ENCODE results near the gene PNLIPRP1. TPM values are rescaled to one million over a fixed set of nuclear protein-coding genes. Genes with fewer than 3 reads are reported as not detected.

Gene PNLIPRP1
- polyA plus RNA-seq, 1 donor (not counting 4 experiments of a cell fraction or from before 2014, with no cell fraction given), result not detected

DNA sequence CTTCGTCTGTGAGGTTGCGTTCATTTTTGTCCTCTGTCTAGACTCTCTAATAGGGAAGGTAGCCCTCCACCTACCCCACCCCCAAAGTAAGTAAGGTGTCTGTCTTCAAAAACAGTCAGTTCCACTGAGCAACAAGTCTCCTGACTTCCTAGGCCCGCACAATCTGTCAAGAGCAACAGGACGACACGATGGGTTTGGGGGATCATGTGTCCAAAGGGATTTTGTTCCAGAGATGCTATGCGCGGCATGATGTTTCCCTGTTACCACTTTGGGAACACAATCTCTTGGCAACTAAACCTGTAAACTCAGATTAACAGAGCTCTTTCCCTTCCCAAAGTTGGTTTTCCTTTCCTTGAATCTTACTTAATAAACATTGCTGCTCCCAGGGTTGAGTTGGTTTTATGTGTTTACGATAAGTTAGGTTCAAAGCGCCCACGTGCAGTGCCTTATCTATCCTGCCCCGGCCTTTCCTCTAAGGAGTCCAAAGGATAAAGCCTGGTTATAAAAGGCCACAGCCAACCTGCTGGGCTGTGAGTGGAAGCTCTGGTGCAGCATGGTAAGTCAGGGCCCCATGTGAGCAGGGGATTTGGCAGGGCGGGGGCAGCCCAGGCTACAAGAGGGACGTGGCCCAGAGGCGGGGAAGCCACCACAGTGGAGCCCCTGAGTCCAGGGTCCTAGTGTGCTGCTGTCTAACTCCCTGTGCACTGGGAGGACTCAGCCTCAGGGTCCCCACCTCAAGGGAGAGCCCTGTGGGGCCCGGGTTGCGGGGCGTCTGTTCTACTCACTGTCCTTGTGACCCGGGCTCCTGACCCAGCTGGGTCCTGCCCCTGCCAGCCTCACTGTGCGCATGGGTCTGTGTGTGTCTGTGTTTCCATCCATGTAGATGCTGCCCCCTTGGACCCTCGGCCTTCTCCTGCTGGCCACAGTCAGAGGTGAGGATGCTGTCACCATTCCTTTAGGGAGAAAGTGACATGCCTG, 30.0 kb downstream of the PNLIPRP1 start, which contains the start of gene PNLIPRP2:
TSS of gene PNLIPRP2 (plus strand) at position 531 of the 978 bp plus-strand sequence.
- Histone ChIP-seq H2AFZ (ENCODE audit: control insufficient read depth, low read length) (no peak within 1 kb of the TSS), H3K27ac (ENCODE audit: control insufficient read depth, insufficient read depth, low read length) (no peak within 1 kb of the TSS), H3K9ac (ENCODE audit: control insufficient read depth, extremely low read depth, insufficient read depth, low read length) (no peak within 1 kb of the TSS), H3K79me2 (ENCODE audit: control insufficient read depth, insufficient read depth, low read length) (no peaks in the 10 kb centered on the region), H3K4me3 (ENCODE audit: control insufficient read depth in 2 of 3, extremely low read depth in 1 of 3, insufficient read depth in 2 of 3, low read depth in 1 of 3, low read length in 3 of 3) (no peak within 1 kb of the TSS), H3K9me3 (ENCODE audit: control insufficient read depth, low read depth, low read length) (no peaks in the 10 kb centered on the region), H3K4me2 (ENCODE audit: control insufficient read depth, extremely low read depth, insufficient read depth, low read depth, low read length) (no peak within 1 kb of the TSS), H3K27me3 (ENCODE audit: control insufficient read depth, extremely low read depth, insufficient read depth, low read length) (no peaks in the 10 kb centered on the region), H4K20me1 (ENCODE audit: control insufficient read depth, extremely low read depth, insufficient read depth, low read length) (no peaks in the 10 kb centered on the region), H3K36me3 (ENCODE audit: control insufficient read depth in 2 of 2, extremely low read depth in 1 of 2, insufficient read depth in 2 of 2, low read length in 2 of 2) (no peaks in the 10 kb centered on the region), H3K4me1 (ENCODE audit: control insufficient read depth, extremely low read depth, insufficient read depth, low read length) (no peaks in the 10 kb centered on the region), H3K9me1 (ENCODE audit: control insufficient read depth, extremely low read depth, insufficient read depth, low read length) (no peaks in the 10 kb centered on the region)
- DNase-seq (ENCODE audit: low read depth, low spot score) (no peak), FAIRE-seq (no peak)
- dilution Hi-C loops (cut with MboI; ENCODE audit: extremely low pct_ligation_motif_present, low sequenced_read_pairs), result no loop called here
- TF ChIP-seq, protein P1, sequence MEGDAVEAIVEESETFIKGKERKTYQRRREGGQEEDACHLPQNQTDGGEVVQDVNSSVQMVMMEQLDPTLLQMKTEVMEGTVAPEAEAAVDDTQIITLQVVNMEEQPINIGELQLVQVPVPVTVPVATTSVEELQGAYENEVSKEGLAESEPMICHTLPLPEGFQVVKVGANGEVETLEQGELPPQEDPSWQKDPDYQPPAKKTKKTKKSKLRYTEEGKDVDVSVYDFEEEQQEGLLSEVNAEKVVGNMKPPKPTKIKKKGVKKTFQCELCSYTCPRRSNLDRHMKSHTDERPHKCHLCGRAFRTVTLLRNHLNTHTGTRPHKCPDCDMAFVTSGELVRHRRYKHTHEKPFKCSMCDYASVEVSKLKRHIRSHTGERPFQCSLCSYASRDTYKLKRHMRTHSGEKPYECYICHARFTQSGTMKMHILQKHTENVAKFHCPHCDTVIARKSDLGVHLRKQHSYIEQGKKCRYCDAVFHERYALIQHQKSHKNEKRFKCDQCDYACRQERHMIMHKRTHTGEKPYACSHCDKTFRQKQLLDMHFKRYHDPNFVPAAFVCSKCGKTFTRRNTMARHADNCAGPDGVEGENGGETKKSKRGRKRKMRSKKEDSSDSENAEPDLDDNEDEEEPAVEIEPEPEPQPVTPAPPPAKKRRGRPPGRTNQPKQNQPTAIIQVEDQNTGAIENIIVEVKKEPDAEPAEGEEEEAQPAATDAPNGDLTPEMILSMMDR (optimal IDR thresholded peaks at IDR 0.05 in 1 of 3, IDR thresholded peaks at IDR 0.05 in 1 of 3, conservative IDR thresholded peaks at IDR 0.05 in 1 of 3; ENCODE audit: extremely low read depth in 1 of 3, insufficient read depth in 2 of 3, low read length in 3 of 3), result no peak
- no peak for TF ChIP-seq EZH2 (IDR thresholded peaks at IDR 0.05; ENCODE audit: low read length)

DNA sequence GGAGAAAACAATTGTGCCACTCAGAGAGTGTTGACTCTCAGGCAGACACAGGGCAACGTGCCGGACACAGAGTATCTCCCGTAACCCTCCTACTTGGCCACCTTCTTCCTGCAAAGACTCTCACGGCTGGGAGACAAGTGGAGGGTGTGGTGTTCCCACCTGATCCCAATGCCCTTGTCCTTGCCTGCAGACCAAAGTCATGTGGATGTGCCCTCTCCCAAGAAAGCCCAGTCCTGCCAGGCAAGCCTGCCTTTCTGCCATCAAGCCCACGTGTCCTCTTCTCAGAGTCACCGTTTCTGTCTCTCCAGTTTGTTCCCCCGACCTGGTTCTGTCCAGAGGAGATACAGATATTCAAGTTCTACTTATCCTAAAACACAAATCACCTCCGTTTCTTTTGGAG, 30.7 kb downstream of the PNLIPRP1 start:
- dilution Hi-C loops (cut with MboI; ENCODE audit: extremely low pct_ligation_motif_present, low sequenced_read_pairs), result no loop called here
- H3K4me2 ChIP-seq (ENCODE audit: control insufficient read depth, extremely low read depth, insufficient read depth, low read depth, low read length), result no peak overlapping the region
- no peak for DNase-seq (ENCODE audit: low read depth, low spot score)
- no peaks in the 10 kb centered on the region for H3K36me3 ChIP-seq (ENCODE audit: control insufficient read depth in 2 of 2, extremely low read depth in 1 of 2, insufficient read depth in 2 of 2, low read length in 2 of 2)
- H3K27ac ChIP-seq (ENCODE audit: control insufficient read depth, insufficient read depth, low read length), result no peak overlapping the region
- no peaks in the 10 kb centered on the region for H3K27me3 ChIP-seq (ENCODE audit: control insufficient read depth, extremely low read depth, insufficient read depth, low read length)
- no peaks in the 10 kb centered on the region for H3K4me1 ChIP-seq (ENCODE audit: control insufficient read depth, extremely low read depth, insufficient read depth, low read length)
- no peaks in the 10 kb centered on the region for H3K9me1 ChIP-seq (ENCODE audit: control insufficient read depth, extremely low read depth, insufficient read depth, low read length)
- FAIRE-seq, result no peak
- no peaks in the 10 kb centered on the region for H3K9me3 ChIP-seq (ENCODE audit: control insufficient read depth, low read depth, low read length)
- no peaks in the 10 kb centered on the region for H4K20me1 ChIP-seq (ENCODE audit: control insufficient read depth, extremely low read depth, insufficient read depth, low read length)
- no peak overlapping the region for H2AFZ ChIP-seq (ENCODE audit: control insufficient read depth, low read length)
- TF ChIP-seq, protein P1 (optimal IDR thresholded peaks at IDR 0.05 in 1 of 3, IDR thresholded peaks at IDR 0.05 in 1 of 3, conservative IDR thresholded peaks at IDR 0.05 in 1 of 3; ENCODE audit: extremely low read depth in 1 of 3, insufficient read depth in 2 of 3, low read length in 3 of 3), result no peak
- TF ChIP-seq EZH2 (IDR thresholded peaks at IDR 0.05; ENCODE audit: low read length), result no peak
- no peak overlapping the region for H3K9ac ChIP-seq (ENCODE audit: control insufficient read depth, extremely low read depth, insufficient read depth, low read length)
- H3K79me2 ChIP-seq (ENCODE audit: control insufficient read depth, insufficient read depth, low read length), result no peaks in the 10 kb centered on the region
- H3K4me3 ChIP-seq (ENCODE audit: control insufficient read depth in 2 of 3, extremely low read depth in 1 of 3, insufficient read depth in 2 of 3, low read depth in 1 of 3, low read length in 3 of 3), result no peak overlapping the region

Measured in keratinocyte (primary cell).